ENCODE data around the gene OBSCN.

OBSCN gene

DNA sequence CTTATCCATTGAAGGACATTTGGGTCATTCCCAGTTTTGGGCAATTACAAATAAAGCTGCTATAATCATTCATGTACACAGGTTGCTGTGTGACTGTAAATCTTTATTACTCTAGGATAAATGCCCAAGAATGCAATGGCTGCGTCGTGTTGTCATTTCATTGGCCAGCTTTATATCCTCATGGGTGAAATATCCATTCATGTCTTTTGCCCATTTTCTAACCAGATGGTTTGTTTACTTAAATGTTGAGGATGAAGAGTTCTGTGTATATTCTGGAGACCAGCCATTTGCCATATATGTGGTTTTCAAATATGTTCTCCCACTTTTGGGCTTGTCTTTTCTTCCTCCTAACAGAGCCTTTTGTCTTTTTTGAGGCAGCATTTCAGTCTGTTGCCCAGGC, 173.5 kb downstream of the OBSCN start:
- TF ChIP-seq JUND (IDR thresholded peaks at IDR 0.05; ENCODE audit: low read depth): no peak
- in situ Hi-C loops (cut with HindIII; ENCODE audit: low pct_unique_long_range_greater_than_20kb, low sequenced_read_pairs): no loop called here
- no peak for DNase-seq (ENCODE audit: low read depth in 1 of 2, low spot score in 1 of 2)

DNA sequence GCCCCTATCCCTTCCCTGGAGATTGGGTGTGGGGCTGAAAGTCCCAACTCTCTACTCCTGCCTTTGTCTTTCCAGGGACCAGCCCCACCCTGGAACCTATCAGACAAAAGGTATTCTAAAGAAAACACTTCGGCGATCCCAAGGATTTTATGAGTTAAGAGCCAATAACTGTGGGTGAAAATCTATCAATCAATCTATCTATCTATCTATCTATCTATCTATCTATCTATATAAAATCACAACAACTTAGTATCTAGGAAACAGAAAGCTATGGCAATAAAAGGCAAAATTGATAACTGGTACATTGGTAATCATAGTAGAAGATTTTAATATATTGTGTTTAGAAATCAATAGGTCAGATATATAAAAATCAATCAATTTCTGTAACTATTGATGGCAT, 175.9 kb downstream of the OBSCN start:
- in situ Hi-C loops (cut with HindIII; ENCODE audit: low pct_unique_long_range_greater_than_20kb, low sequenced_read_pairs): no loop called here
- DNase-seq (ENCODE audit: low read depth in 1 of 2, low spot score in 1 of 2): no peak
- TF ChIP-seq JUND (IDR thresholded peaks at IDR 0.05; ENCODE audit: low read depth): no peak

DNA sequence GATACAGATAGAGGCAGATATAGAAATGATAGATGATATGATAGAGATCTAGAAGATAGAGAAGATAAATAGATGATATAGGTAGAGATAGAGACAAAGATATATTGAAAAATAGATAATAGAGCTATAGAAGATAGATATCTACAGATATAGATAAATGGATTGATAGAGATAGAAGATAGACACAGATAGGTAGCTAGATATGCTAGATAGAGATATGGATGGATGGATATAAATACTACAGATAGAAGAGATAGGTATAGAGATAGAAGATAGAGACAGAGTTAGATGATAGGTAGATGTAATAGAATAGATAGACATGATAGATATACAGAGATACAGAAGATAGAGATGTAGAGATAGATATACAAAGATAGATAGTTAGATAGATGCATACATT, 177.4 kb downstream of the OBSCN start:
- in situ Hi-C loops (cut with HindIII; ENCODE audit: low pct_unique_long_range_greater_than_20kb, low sequenced_read_pairs): no loop called here
- TF ChIP-seq JUND (IDR thresholded peaks at IDR 0.05; ENCODE audit: low read depth): no peak
- DNase-seq (ENCODE audit: low read depth in 1 of 2, low spot score in 1 of 2): no peak

DNA sequence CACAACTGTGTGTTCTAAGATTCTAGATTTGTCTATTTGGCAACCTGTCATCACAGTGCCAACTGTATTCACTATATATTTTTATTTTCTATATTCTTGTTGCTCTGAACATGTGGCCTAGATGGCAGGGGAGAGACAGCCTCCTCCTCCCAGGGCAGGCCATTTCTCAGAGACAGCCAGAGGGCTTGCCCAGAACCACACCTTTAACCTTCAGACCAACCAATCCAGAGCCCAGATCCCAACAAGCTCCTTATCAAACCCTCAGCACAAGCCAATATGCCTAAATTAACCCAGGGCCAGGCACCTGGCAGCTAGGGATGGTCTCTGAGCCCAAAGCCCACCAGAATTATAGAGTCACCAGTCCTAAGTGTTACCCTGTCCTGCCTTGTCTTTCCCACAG, 179.5 kb downstream of the OBSCN start:
- DNase-seq (ENCODE audit: low read depth in 1 of 2, low spot score in 1 of 2): no peak
- in situ Hi-C loops (cut with HindIII; ENCODE audit: low pct_unique_long_range_greater_than_20kb, low sequenced_read_pairs): no loop called here
- TF ChIP-seq JUND (IDR thresholded peaks at IDR 0.05; ENCODE audit: low read depth): no peak

DNA sequence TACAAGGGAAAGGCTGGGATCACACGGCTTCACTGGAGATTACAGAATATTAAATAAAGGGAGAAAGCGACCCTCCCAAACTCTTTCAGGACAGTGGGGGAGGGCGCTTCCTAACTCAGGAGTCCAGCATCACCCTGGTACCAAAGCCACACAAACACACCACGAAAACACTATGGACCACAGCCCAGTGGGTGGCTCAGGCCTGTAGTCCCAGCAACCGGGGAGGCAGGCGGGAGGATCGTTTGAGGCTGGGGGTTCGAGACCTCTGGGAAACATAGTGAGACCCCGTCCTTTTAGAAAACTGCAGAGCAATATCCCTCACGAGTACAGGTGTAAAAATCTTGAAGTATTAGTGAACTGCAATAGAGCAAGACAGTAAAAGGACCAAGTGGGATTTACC, 182.8 kb downstream of the OBSCN start:
- in situ Hi-C loops (cut with HindIII; ENCODE audit: low pct_unique_long_range_greater_than_20kb, low sequenced_read_pairs): no loop called here
- DNase-seq (ENCODE audit: low read depth in 1 of 2, low spot score in 1 of 2): no peak
- no peak for TF ChIP-seq JUND (IDR thresholded peaks at IDR 0.05; ENCODE audit: low read depth)

DNA sequence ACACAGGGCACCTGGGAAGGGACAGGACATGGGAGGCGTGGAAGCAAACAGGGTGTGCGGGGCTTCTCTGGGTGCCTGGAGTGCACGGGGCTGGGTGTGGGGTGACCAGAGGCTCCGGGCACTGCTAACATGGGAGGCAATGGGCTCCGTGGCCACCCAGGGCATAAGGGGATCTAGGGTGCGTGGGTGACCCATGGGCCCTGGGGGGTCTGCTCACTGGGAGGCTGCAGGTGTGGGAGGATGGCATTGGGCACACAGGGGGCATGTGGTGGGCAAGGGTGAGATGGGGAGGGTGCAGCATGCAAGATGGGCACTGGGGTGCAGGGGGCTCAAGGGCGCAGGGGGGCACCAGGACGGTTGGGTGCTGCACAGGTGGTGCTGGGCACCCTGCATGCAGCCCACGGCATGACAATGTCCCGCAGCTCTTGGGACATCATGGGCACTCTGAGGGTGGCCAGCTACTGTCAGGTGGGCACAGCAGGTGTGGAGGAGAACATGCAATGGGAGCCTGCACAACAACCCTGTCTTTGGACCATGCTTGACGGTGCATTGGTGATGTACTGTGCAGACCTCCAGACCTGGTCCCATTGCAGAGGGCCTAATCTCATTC, 183.7 kb downstream of the OBSCN start:
- TF ChIP-seq JUND (IDR thresholded peaks at IDR 0.05; ENCODE audit: low read depth): no peak
- in situ Hi-C loops (cut with HindIII; ENCODE audit: low pct_unique_long_range_greater_than_20kb, low sequenced_read_pairs): no loop called here
- no peak for DNase-seq (ENCODE audit: low read depth in 1 of 2, low spot score in 1 of 2)

DNA sequence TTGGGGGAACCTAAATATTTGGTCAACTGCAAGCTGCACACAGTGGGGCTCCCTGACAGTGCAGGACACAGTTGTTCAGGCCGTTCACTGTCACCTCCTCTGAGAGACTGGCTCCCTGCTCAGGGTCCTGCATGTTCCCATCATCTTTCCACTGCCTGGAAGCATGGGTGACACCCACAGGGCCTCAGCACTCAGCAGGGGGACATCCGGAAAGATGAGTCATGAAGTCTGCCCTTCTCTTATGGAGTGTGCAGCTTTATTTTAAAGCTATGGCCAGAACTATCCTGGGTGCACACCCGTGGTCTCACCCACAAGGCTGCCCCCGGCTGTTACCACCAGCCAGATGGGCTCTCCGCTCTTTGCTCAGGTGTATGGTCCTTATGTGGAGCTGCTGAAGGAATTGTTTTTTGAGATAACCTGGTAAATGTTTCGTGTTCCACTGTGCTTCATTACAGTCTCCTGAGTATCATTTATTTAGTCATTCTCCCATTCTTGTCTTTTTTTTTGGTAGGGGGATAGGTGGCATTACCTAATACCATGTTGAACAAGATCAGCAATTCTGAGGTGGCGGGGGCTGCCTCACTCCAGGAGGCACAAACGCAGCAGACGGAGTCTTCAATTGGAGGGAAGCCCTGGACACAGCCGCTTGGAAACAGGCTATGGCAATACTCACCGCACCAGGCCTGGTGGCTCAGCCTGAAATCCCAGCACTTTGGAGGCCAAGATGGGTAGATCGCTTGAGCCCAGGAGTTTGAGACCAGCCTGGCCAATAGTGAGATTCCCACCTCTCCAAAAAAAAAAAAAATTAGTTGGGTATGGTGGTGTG, 184.5 kb downstream of the OBSCN start:
- DNase-seq (ENCODE audit: low read depth in 1 of 2, low spot score in 1 of 2): no peak
- in situ Hi-C loops (cut with HindIII; ENCODE audit: low pct_unique_long_range_greater_than_20kb, low sequenced_read_pairs): no loop called here
- TF ChIP-seq JUND (IDR thresholded peaks at IDR 0.05; ENCODE audit: low read depth): no peak

DNA sequence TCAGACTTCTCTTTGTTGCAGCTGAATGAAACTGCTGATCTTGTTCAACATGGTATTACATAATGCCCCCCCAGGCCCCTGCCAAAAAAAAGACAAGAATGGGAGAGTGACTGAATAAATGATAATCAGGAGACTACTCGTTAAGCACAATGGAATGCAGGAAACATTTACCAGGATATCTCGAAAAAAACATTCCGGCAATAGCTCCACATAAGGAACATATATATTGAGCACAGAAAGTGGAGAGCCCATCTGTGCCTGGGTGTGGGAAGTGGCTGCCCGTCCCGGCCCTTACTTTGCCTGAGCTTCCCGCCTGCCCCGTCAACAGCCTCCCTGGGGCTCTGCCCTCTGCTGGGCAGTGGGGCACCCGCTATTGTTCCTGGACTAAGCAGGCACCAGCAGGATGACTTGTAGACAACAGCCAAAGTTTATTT, 185.4 kb downstream of the OBSCN start:
- in situ Hi-C loops (cut with HindIII; ENCODE audit: low pct_unique_long_range_greater_than_20kb, low sequenced_read_pairs): no loop called here
- DNase-seq (ENCODE audit: low read depth in 1 of 2, low spot score in 1 of 2): peak in 1 of 2 experiments; percentile 78
- TF ChIP-seq JUND (IDR thresholded peaks at IDR 0.05; ENCODE audit: low read depth): no peak

DNA sequence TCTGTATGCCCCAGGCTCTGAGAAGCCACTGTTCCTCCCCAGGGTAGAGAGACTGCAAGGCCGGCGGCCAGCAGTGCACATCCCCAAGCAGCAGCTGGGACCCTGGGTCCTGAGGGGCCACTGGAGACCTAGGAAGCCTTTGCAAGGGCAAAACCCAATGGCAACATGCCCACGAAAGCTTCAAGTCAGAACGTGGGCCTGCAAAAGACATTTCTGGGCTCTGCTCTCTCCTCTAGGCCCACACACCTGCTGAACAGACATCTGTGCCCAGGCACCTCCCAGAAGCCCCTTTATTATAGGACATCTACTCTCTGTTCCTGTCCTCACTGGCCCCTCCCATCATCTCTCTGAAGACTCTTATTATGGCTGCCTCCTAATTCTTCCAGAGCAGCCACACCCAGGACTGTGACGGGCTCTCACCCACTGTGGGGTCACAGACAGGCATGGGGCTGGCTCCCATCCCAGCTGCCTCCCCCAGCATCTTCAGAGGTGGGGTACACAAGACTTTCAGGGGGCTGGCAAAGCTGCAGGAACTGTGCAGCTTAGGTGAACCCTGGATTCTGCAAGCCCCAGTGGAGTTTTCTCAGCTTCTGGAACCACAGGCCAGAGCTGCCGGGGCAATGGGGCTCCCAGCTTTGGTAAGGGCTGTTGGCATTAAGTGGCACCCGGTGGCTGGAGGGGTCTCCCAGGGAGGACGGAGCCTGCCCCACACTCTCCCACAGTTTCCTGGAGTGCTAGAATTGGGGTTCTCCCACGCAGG, 186.1 kb downstream of the OBSCN start:
- DNase-seq (ENCODE audit: low read depth in 1 of 2, low spot score in 1 of 2): no peak
- TF ChIP-seq JUND (IDR thresholded peaks at IDR 0.05; ENCODE audit: low read depth): no peak
- in situ Hi-C loops (cut with HindIII; ENCODE audit: low pct_unique_long_range_greater_than_20kb, low sequenced_read_pairs): no loop called here

DNA sequence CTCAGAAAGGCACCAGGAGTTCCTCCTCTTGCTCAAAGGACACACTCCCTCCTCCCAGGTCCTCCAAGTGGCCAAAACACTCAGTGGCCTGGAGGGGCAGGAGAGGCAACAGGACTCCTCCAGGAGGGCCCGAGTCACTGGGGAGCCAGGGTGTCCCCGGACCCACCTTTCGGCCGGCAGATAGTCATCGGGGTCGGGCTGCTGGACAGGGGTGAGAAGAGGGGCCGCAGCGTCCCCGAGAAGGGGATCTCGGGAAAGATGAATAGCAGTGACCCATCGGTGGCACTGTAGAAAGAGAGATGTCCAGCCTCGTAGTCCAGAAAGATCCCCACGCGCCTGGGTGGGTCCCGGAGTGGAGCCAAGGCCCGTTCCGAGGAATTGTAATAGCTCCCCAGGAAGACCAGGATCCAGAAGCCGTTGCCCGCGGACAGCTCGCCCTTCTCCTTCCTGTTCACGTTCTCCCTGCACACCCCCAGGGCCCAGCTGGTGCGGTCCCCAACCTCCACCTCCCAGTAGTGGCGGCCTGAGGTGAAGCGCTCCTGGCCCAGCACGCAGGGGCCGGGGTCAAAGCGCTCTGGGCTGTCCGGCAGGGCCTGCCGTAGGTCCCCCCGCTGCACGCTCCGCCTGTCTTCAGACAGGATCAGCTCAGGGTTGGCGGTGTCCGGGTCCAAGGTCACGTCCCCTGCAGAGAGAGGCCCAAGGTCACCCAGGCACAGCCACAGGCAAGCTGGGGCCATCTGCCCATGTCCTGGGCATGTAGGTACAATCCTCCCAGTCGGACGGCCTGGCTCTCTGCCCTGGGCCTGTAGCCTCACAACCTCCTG, 186.9 kb downstream of the OBSCN start:
- in situ Hi-C loops (cut with HindIII; ENCODE audit: low pct_unique_long_range_greater_than_20kb, low sequenced_read_pairs): no loop called here
- no peak for DNase-seq (ENCODE audit: low read depth in 1 of 2, low spot score in 1 of 2)
- no peak for TF ChIP-seq JUND (IDR thresholded peaks at IDR 0.05; ENCODE audit: low read depth)

DNA sequence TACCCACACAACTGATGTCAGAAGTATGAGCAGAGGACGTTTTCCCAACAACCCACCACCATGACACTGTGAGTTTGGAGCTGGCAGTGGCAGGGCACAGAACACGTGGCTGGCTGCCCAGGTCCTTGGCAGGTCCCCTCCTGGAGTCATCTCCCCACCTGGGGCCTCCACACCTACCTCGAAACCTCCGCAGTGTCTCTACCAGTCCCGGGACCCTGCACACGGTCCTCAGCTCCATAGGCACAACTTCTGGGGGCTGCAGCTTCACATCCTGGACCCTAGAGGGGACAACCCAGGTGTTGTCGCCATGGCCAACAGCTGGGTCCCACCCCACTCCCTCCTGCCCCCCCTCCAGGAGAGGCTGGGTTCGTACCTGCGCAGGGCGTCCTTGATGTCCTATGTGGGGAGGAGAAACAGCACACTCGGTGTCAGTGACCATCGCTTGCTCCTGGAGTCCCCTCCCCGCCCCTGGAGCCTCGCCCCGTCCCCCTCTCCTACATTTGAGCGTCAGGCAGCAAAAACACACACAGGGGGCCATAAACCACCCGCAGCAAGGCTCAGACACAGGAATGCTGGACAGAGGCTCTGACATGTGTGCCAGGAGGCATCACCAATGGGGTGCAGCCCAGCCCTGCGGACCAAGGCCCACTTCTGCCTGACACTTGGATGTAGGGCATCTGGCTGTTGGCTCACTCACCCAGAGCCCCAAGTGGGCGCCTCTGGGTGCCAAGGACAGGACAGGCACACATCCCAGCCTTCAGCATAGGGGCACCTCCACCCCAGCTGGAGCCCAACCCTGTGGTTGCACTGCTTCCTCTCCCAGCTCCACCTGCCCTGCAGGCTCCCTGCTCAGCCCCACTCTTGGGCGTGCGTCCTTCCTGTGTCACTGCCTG, 189.2 kb downstream of the OBSCN start:
- in situ Hi-C loops (cut with HindIII; ENCODE audit: low pct_unique_long_range_greater_than_20kb, low sequenced_read_pairs): no loop called here
- no peak for DNase-seq (ENCODE audit: low read depth in 1 of 2, low spot score in 1 of 2)
- TF ChIP-seq JUND (IDR thresholded peaks at IDR 0.05; ENCODE audit: low read depth): no peak
